ENCODE measurements around the gene CCDC91.
A peak's percentile ranks its signal among the peaks of the same experiment; 100 is the strongest.
"Not testable (repeated sequence)": the region's sequence is repeated elsewhere in the genome, so short reads cannot be mapped to it uniquely, and the experiment has no call there.

CCDC91 gene

GRCh38 chr12:28180786-28181185 is 9.5 kb upstream of the CCDC91 start:
- TF ChIP-seq, protein P1, sequence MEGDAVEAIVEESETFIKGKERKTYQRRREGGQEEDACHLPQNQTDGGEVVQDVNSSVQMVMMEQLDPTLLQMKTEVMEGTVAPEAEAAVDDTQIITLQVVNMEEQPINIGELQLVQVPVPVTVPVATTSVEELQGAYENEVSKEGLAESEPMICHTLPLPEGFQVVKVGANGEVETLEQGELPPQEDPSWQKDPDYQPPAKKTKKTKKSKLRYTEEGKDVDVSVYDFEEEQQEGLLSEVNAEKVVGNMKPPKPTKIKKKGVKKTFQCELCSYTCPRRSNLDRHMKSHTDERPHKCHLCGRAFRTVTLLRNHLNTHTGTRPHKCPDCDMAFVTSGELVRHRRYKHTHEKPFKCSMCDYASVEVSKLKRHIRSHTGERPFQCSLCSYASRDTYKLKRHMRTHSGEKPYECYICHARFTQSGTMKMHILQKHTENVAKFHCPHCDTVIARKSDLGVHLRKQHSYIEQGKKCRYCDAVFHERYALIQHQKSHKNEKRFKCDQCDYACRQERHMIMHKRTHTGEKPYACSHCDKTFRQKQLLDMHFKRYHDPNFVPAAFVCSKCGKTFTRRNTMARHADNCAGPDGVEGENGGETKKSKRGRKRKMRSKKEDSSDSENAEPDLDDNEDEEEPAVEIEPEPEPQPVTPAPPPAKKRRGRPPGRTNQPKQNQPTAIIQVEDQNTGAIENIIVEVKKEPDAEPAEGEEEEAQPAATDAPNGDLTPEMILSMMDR (conservative IDR thresholded peaks at IDR 0.05), result no peak
- H3K27ac ChIP-seq, result no peak overlapping the region

DNA sequence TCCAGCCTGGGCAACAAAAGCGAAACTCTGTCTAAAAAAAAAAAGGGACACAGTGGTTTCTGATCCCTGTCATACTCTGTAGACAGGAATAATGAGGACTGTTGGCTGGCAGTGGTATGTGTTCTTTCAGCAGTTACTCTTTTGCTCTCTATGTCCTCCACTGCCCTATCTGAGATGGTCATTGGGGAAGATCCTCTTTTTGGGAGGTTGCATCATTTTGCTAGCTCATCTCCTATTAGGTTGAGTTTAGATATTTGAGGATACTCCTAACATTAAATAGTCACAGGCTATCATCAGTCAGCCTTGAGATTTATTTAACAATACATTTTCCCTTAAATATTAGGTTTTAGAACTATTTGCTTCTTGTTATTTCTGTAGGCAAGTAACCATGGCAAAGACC is 5.9 kb upstream of the CCDC91 start:
- no peak overlapping the region for H3K27ac ChIP-seq
- TF ChIP-seq, protein P1 (conservative IDR thresholded peaks at IDR 0.05), result no peak

DNA sequence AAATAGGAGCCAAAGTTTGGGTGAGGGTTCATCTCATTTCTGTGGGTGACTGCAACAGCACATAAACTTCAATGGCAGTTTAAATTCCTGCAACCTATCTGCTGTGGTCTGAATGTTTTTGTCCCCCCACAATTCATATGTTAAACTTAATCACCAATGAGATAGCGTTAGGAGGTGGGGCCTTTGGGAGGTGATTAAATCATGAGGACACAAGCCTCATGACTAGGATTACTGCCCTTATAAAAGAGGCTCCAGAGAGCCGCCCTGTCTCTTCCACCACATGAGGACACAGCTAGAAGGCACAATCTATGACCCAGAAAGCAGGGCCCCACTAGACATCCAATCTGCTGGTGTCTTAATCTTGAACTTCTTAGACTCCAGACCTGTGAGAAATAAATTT is 3.8 kb upstream of the CCDC91 start:
- no peak overlapping the region for H3K27ac ChIP-seq
- TF ChIP-seq, protein P1 (conservative IDR thresholded peaks at IDR 0.05), result no peak

DNA sequence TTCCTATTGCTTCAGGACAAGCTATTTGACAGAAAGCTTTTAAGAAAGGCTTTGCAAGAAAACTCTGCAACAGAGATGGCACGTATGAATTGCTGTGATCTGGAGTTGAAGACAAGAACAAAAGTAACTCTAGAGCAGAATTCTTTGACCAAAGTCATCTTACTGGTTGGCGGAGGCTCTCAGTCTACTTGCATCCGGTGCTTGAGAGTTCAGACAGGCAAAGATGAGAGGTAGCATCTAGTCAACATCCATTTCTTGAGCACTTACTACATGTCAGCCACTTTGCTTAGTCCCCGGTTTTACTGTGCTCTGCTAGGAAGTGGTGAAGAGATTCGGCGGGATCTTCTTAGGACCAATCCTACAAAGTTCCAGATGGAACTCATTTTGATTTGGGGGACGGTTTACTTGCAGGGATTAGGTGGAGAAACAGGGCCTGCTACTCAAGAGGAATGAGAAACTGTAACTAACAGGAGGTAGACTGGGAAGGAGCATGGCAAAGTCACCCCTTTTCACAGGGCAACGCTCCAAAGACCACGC is 404 bp upstream of the CCDC91 start:
- peak overlapping the region; percentile 91 for H3K27ac ChIP-seq
- TF ChIP-seq, protein P1 (conservative IDR thresholded peaks at IDR 0.05), result no peak

GRCh38 chr12:28191051-28192048 is 1.1 kb downstream of the CCDC91 start:
- TF ChIP-seq, protein P1 (conservative IDR thresholded peaks at IDR 0.05), result no peak
- H3K27ac ChIP-seq, result peak overlapping the region; percentile 91

GRCh38 chr12:28192125-28192524 is 1.9 kb downstream of the CCDC91 start:
- H3K27ac ChIP-seq, result no peak overlapping the region
- TF ChIP-seq, protein P1 (conservative IDR thresholded peaks at IDR 0.05), result no peak

GRCh38 chr12:28194621-28195020 is 4.4 kb downstream of the CCDC91 start:
- H3K27ac ChIP-seq, result not testable (repeated sequence)

DNA sequence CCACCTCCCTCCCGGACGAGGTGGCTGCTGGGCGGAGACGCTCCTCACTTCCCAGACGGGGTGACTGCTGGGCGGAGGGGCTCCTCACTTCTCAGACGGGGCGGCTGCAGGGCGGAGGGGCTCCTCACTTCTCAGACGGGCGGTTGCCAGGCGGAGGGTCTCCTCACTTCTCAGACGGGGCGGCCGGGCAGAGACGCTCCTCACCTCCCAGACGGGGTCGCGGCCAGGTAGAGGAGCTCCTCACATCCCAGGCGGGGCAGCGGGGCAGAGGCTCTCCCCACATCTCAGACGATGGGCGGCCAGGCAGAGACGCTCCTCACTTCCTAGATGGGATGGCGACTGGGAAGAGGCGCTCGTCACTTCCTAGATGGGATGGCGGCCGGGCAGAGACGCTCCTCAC is 10.9 kb downstream of the CCDC91 start:
- not testable (repeated sequence) for H3K27ac ChIP-seq
